D721Med (cell line): ENCODE results near the gene C10orf88.

Experiments used
- DNase-seq: peaks from one replicate; pipeline ENCODE4 v3.0.0; 2011; ENCODE audit warnings: low spot score; ENCODE audit not compliant: insufficient read length
- FAIRE-seq: peaks from 2 replicates; lab custom pipeline; 2011; peaks lifted over from hg19 to GRCh38; lab: Jason Lieb, UNC
- CTCF ChIP-seq: IDR thresholded peaks from 2 replicates; pipeline ENCODE4 v1.5.1; 2012; ENCODE audit warnings: mild to moderate bottlenecking, control low read depth; ENCODE audit not compliant: insufficient read depth; ENCODE audit errors: missing control alignments

C10orf88 gene

DNA sequence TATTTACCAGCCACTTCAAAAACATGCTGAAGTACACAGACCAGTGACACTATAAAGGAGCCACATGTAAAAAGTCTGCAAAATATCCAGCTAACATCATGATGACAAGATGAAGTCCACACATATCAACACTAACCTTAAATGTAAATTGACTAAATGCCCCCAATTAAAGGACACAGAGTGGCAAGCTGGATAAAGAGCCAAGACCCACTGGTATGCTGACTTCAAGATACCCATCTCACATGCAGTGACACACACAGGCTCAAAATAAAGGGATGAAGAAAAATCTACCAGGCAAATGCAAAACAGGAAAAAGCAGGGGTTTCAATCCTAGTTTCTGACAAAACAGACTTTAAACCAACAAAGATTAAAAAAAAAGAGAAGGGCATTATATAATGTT, 12.9 kb upstream of the C10orf88 start:
- no peak for DNase-seq
- no peak for TF ChIP-seq CTCF

GRCh38 chr10:122962405-122962804, 8.4 kb upstream of the C10orf88 start:
- no peak for DNase-seq
- no peak for FAIRE-seq
- TF ChIP-seq CTCF: no peak

More for the DNA sequence above, 12.9 kb upstream of the C10orf88 start:
- FAIRE-seq: no peak

GRCh38 chr10:122957474-122957873, 3.4 kb upstream of the C10orf88 start:
- FAIRE-seq (no peak), DNase-seq (no peak)
- TF ChIP-seq CTCF: no peak

- no peak for TF ChIP-seq CTCF
- no peak for DNase-seq
- FAIRE-seq: no peak
Observed at GRCh38 chr10:122955892-122956291, 1.9 kb upstream of the C10orf88 start.

DNA sequence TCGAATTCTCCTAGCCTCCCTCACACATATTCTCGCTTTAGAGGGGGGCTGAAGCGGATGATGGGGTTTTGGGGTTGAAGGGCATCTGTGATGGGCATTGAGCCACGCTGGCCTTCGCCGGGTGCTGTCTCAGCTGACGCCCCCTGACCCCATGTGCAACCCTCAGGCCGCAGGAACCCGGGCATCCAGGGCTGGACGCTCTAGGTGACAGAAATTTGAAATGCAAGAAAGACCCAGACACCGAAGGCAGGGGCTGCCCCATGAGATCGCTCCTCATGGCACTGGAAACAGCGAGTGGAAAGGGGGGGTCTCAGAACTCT, 664 bp upstream of the C10orf88 start:
- TF ChIP-seq CTCF: no peak
- FAIRE-seq: no peak
- DNase-seq: no peak

DNA sequence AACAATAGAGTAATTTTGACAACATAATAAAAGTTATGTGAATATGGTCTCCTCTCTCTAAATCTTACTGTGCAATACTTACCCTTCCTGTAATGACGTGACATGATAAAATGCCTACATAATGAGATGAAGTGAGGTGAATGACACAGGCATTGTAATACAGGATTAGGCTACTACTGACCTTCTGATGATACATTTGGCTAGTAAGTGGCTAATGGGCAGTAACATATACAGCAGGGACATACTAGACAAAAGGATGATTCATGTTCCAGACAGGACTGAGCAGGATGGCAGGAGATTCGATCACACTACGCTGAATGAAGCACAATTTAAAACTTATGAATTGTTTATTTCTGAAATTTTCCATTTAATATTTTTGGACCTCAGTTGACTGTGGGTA, 4.7 kb downstream of the C10orf88 start:
- no peak for TF ChIP-seq CTCF
- DNase-seq (no peak), FAIRE-seq (no peak)

DNA sequence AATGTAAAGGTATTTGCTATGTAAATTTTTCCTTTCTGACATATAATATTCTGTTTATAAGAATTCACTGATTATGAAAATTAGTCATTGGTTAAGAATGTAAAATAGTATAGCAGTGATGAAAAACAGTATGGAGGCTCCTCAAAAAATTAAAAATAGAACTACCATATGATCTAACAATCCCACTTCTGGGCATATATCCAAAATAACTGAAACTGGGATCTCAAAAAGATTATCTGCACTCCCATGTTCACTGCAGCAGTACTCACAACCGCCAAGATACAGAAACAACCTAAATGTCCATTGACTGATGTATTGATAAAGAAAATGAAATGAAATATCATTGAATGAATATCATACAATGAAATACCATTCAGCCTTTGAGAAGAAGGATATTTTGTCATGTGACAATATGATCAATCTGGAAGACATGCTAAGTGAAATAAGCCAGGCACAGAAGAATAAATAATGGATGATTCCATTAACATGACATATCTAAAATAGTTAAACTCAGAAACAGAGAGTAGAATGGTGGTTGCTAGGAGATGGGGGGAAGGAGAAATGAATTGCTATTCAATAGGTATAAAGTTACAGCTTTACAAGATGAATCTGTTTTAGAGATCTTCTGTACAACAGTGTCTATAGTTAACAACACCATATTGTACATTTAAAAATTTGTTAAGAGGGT, 14.0 kb downstream of the C10orf88 start:
- FAIRE-seq: no peak
- TF ChIP-seq CTCF: no peak
- DNase-seq: no peak
